Activated naive CD4-positive, alpha-beta T cell treated with anti-CD3 and anti-CD28 coated beads for 36 hours (primary cell): Measurements from ENCODE around the gene TEKT5. TPM values are rescaled to one million over a fixed set of nuclear protein-coding genes. Genes with fewer than 3 reads are reported as not detected.
"Not testable (repeated sequence)": the region's sequence is repeated elsewhere in the genome, so short reads cannot be mapped to it uniquely, and the experiment has no call there.

Experiments
- CTCF ChIA-PET: fragments of 350-600 bp; sonication (Branson Sonifier 250); formaldehyde crosslinking; loops from one replicate; lab custom pipeline; 2021; ENCODE audit warnings: antibody characterized with exemption; lab: Charles Lee
- DNase-seq: peaks from one replicate; pipeline ENCODE4 v3.0.0-alpha.2; 2020
- H3K27ac Mint-ChIP-seq: one replicate; pipeline ENCODE4 v1.8.0; 2021; ENCODE audit warnings: mild to moderate bottlenecking, mixed read lengths
- H3K27me3 Mint-ChIP-seq: one replicate; pipeline ENCODE4 v1.8.0; 2021; ENCODE audit warnings: low read depth, mixed read lengths
- H3K36me3 Mint-ChIP-seq: one replicate; pipeline ENCODE4 v1.8.0; 2021; ENCODE audit warnings: low read depth, mixed read lengths
- H3K4me1 Mint-ChIP-seq: one replicate; pipeline ENCODE4 v1.8.0; 2021; ENCODE audit warnings: low read depth, mixed read lengths
- H3K4me3 Mint-ChIP-seq: one replicate; pipeline ENCODE4 v1.8.0; 2021; ENCODE audit warnings: mild to moderate bottlenecking, moderate library complexity, mixed read lengths
- H3K9me3 Mint-ChIP-seq: one replicate; pipeline ENCODE4 v1.8.0; 2021; ENCODE audit warnings: mixed read lengths
- intact Hi-C: fragments of 100-400 bp; cut with micrococcal nuclease; formaldehyde crosslinking; loops from one replicate; pipeline ENCODE4 v1.15.1; 2023
- total RNA-seq, 2 experiments: library from RNA; stranded (reverse); gene quantifications; one replicate each; pipeline ENCODE4 v1.2.3, GENCODE V29; 2021

The TEKT5 gene
- total RNA-seq, 2 experiments from 2014 or later, result 0.15 TPM; not detected in 1

DNA sequence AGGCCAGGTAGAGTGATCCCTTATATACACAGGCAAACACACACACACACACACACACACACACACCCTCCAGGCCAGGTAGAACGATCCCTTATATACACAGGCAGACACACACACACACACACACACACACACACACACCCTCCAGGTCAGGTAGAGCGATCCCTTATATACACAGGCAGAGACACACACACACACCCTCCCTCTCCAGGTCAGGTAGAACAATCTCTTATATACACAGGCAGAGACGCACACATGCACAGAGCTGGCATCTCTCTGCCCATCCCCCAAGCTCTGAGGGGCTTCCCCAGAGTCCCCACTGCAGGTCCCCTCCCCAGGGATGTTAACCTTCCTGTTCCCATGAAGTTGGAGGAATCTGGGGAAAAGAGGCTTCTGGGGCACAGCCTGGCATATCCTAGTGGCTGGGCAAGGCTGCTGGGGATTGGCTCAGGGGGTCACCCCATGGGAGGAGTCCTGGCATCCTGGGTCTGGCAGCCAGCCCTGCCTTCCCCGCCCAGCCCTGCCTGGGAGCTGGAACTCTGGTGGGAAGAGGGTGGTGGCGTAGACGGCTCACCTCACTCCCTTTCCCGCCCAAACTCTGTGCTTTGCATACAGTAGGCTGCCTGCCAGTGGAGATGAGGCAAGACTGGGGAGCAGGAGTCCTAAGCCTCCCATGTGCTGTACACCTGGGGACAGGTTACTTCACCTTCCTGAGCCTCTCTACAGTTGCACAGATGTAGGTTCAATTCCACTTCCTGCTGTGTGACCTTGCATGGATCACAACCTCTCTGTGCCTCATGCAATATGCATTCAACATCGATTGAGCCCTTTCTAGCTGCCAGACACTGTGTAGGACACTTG lies 41.8 kb downstream of the TEKT5 start:
- intact Hi-C loops, result no loop called here
- CTCF ChIA-PET, result no interaction called here

DNA sequence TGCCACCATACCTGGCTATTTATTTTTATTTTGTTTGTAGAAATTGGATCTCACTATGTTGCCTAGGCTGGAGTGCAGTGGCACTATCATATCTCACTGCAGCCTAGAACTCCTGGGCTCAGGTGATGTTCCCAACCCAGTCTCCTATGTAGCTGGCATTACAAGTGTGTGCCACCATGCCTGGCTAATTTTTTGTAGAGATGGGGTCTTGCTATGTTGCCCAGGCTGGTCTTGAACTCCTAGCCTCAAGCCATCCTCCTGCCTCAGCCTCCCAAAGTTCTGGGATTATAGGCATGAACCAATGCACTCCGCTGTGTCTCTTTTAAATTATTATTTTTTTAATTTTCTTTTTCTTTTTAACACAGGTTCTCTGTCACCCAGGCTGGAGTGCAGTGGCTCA lies 45.6 kb downstream of the TEKT5 start:
- H3K36me3 Mint-ChIP-seq, DNase-seq, H3K4me1 Mint-ChIP-seq, H3K27me3 Mint-ChIP-seq, intact Hi-C loops, H3K27ac Mint-ChIP-seq, H3K4me3 Mint-ChIP-seq, H3K9me3 Mint-ChIP-seq, CTCF ChIA-PET: not testable (repeated sequence)

More for the DNA sequence above, 41.8 kb downstream of the TEKT5 start:
- no peaks in the 10 kb centered on the region for H3K27me3 Mint-ChIP-seq
- no peaks in the 10 kb centered on the region for H3K36me3 Mint-ChIP-seq
- no peak overlapping the region for H3K4me3 Mint-ChIP-seq
- DNase-seq, result no peak
- H3K27ac Mint-ChIP-seq, result no peak overlapping the region
- H3K9me3 Mint-ChIP-seq, result no peaks in the 10 kb centered on the region
- H3K4me1 Mint-ChIP-seq, result no peaks in the 10 kb centered on the region

DNA sequence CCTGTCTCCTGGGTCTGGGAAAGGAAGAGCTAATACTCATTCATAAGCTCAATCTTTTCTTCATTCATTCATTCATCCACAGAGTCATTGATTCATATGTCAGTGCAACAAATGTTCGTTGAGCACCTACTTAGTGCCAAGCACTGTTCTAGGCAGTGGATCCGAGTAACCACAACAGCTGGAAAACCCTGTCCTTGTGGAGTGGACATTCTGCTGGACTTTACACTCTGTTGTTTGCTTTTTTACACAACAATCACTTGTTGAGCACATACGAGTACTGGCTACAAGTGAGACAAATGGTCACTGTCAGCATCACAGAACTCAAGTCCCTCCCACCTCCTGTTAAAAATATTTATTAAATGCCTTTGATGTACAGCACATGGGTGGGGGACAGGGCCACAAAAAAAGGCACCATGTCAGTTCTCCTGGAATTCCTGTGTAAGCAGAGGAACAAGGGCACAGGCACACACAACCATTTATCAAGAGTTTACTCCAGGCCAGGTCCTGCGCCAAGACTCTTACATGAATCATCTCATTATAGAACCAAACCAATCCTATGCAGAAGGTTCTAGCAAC lies 46.9 kb downstream of the TEKT5 start:
- Mint-ChIP-seq H3K4me3 (no peak overlapping the region), H3K4me1 (no peaks in the 10 kb centered on the region), H3K9me3 (no peaks in the 10 kb centered on the region), H3K36me3 (no peaks in the 10 kb centered on the region), H3K27ac (no peak overlapping the region), H3K27me3 (no peaks in the 10 kb centered on the region)
- CTCF ChIA-PET, result no interaction called here
- intact Hi-C loops, result no loop called here
- DNase-seq, result no peak

DNA sequence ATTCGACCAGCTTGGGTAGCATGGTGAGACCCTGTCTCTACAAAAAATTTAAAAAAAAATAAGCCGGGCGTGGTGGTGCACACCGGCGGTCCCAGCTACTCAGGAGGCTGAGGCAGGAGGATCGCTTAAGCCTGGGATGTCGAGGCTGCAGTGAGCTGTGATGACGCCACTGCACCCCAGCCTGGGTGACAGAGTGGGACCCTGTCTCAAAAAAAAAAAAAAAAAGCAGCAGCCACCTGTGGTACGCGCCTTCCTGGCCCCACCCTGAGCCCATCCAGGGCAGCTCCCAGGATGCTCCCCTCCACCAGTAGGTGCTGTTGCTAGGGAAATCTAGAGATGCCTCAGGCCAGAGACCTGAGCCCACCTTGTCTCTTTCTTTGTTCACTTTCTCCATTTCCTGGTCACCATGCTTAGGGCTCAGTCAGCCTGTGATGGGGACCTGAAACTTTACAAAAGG lies 47.4 kb downstream of the TEKT5 start:
- Mint-ChIP-seq H3K4me1 (no peaks in the 10 kb centered on the region), H3K4me3 (no peak overlapping the region), H3K36me3 (no peaks in the 10 kb centered on the region), H3K27ac (no peak overlapping the region), H3K9me3 (no peaks in the 10 kb centered on the region), H3K27me3 (no peaks in the 10 kb centered on the region)
- intact Hi-C loops, result no loop called here
- DNase-seq, result no peak
- CTCF ChIA-PET, result no interaction called here

DNA sequence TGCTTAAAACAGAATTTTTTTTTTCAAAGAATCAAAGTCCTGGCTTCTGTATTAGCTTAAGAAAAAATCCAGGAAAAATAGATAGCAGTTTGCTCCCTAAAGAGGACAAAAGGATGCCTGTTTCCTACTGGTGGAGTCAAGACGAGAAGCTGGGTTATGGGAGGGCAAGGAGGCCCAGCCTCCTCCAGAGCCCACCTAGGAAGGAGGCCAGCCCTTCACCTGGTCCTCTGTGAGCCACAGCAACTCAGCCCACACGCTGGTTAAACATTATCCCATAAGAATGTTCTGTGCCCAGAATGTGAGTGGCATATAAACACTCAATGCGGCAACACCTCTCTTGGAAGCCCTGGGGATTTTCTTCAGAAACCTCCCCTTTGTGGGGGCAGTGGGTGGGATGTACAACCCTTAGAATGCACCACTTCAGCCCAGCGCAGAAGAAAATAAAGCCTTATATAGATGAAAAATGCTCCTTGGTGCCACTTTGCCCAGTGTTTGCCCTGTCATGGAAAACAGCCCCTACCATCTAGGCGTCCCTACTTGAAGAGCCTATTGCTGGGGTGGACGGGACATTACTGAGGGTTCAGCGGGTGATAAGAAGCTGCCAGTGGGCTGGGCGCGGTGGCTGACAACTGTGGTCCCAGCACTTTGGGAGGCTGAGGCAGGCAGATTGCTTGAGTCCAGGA lies 48.0 kb downstream of the TEKT5 start:
- intact Hi-C loops, result no loop called here
- CTCF ChIA-PET, result interaction anchor here (0.6 kb wide), 1 partner anchor 131 kb away, joined by 4 read pairs; no protein-coding TSS in a partner anchor
- Mint-ChIP-seq H3K36me3 (no peaks in the 10 kb centered on the region), H3K4me1 (no peaks in the 10 kb centered on the region), H3K9me3 (no peaks in the 10 kb centered on the region), H3K27me3 (no peaks in the 10 kb centered on the region), H3K27ac (no peak overlapping the region), H3K4me3 (no peak overlapping the region)
- DNase-seq, result no peak

DNA sequence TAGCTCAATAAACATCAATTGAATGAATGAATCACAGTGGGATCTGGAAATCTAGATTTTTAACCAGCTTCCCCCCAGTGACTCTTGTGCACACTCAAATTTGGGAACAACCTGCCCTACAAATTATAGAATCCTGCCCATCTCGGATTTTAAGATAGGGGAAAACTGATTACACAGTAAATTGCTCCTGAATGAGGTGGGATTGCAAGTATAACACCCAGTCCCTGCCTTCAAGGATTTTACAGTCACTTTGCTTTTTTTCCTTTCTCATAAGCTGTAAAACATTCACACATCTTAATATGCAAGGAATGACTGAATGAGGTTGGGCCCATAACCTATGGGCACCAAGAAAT lies 48.5 kb downstream of the TEKT5 start:
- CTCF ChIA-PET, result interaction anchor here (0.6 kb wide), 1 partner anchor 131 kb away, joined by 4 read pairs; no protein-coding TSS in a partner anchor
- Mint-ChIP-seq H3K27ac (no peak overlapping the region), H3K4me1 (no peaks in the 10 kb centered on the region), H3K4me3 (no peak overlapping the region), H3K9me3 (no peaks in the 10 kb centered on the region), H3K27me3 (no peaks in the 10 kb centered on the region), H3K36me3 (no peaks in the 10 kb centered on the region)
- no peak for DNase-seq
- intact Hi-C loops, result no loop called here

DNA sequence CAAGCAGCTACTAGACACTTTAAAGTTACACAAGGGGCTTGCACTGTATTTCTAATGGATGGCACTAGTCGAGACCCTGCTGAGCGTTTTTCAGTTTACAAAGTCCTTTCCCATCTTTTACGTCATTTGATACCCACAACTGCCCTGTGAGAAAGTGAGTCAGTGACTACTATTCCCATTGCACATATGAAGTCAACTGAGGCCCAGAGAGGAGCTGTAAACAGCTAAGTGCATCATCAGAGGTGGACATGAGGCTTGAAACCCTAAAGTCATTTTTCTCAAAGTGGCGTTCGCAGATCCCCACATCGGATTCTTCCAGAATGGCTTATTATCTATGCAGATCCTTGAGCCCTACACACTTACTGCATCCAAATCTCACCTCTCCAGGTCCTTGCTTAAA lies 50.6 kb downstream of the TEKT5 start:
- Mint-ChIP-seq H3K4me1 (no peaks in the 10 kb centered on the region), H3K4me3 (no peak overlapping the region), H3K36me3 (no peaks in the 10 kb centered on the region), H3K27me3 (peaks cover 10% of the 10 kb centered on the region), H3K27ac (no peak overlapping the region), H3K9me3 (no peaks in the 10 kb centered on the region)
- DNase-seq, result no peak
- intact Hi-C loops, result no loop called here
- CTCF ChIA-PET, result interaction anchor here (1.2 kb wide), 1 partner anchor 123 kb away, joined by 3 read pairs; no protein-coding TSS in a partner anchor

DNA sequence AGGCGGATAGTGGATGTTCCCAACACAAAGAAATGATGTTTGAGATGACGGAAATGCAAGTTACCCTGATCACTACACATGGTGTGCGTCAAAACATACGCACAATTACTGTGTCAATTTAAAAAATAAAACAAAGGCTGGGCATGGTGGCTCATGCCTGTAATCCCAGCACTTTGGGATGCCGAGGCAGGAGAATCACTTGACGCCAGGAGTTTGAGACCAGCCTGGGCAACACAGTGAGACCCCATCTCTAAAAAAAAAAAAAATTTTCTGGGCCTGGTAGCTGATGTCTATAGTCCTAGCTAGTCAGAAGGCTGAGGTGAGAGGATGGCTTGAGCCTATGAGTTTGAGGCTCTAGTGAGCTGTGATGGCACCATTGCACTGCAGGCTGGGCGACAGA lies 51.8 kb downstream of the TEKT5 start:
- Mint-ChIP-seq H3K36me3 (no peaks in the 10 kb centered on the region), H3K27ac (no peak overlapping the region), H3K9me3 (no peaks in the 10 kb centered on the region), H3K27me3 (peaks cover 12% of the 10 kb centered on the region), H3K4me1 (no peaks in the 10 kb centered on the region), H3K4me3 (no peak overlapping the region)
- CTCF ChIA-PET, result no interaction called here
- intact Hi-C loops, result no loop called here
- DNase-seq, result no peak

DNA sequence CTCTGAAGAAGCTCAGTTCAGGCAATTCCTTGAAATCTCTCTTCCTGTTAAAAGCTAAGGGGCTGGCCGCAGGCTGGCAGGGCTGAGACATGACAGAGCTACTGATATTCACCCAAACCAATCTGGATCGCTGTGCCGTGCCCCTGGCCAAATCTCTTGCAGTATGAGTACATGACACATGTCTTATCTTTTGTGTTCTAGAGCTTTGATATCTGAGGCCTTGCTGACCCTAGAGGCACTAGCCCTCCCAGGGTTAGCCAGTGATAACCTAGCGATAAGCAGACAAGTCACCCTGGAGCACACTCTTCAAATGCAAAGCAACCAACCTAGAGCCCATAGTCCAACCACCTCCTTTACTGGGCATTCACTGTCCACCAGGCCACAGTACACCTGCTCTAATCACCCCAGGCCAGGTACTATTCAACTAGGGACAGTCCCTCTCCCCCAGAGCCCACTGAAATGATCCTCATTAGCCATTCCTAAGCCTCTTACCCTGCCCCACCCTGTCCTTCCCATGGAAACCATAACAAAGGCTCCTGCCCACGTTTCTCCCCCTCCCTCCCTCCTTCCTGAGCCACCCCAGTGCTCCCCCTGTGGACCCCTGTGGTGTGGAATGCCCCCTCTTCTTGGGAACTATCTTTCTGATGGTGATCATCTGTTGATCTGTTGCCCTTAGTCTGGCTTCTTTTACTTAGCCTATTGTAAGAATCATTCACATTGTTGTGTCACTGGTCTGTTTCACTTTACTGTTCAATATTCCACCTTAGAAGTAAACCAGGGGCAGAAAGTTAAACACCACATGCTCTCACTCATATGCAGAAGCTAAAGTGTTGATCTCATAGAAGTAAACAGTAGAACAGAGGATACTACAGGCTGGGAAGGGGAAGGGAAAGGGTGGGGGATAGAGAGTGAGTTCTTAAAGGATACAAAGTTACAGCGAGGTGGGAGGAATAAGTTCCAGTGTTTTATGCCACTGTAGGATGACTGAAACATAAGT lies 52.5 kb downstream of the TEKT5 start:
- Mint-ChIP-seq H3K4me3 (no peak overlapping the region), H3K4me1 (no peaks in the 10 kb centered on the region), H3K36me3 (no peaks in the 10 kb centered on the region), H3K27ac (no peak overlapping the region), H3K27me3 (peaks cover 12% of the 10 kb centered on the region), H3K9me3 (no peaks in the 10 kb centered on the region)
- intact Hi-C loops, result no loop called here
- CTCF ChIA-PET, result no interaction called here
- DNase-seq, result no peak

DNA sequence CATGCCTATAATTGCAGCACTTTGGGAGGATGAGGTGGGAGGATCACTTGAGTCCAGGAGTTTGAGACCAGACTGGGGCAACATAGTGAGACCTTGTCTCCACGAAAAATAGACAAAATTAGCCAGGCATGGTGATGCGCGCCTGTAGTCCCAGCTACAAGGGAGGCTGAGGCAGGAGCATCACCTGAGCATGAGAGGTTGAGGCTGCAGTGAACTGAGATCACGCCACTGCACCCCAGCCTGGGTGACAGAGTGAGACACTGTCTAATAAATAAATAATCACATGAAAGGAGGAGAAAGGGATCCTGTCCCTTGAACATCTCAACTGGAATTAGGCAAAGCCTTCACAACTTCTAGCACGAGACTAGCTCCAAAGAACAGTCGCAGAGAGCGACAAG lies 53.2 kb downstream of the TEKT5 start:
- Mint-ChIP-seq H3K27me3 (peaks cover 12% of the 10 kb centered on the region), H3K4me1 (no peaks in the 10 kb centered on the region), H3K27ac (no peak overlapping the region), H3K36me3 (no peaks in the 10 kb centered on the region), H3K4me3 (no peak overlapping the region), H3K9me3 (no peaks in the 10 kb centered on the region)
- CTCF ChIA-PET, result no interaction called here
- intact Hi-C loops, result no loop called here
- DNase-seq, result no peak

DNA sequence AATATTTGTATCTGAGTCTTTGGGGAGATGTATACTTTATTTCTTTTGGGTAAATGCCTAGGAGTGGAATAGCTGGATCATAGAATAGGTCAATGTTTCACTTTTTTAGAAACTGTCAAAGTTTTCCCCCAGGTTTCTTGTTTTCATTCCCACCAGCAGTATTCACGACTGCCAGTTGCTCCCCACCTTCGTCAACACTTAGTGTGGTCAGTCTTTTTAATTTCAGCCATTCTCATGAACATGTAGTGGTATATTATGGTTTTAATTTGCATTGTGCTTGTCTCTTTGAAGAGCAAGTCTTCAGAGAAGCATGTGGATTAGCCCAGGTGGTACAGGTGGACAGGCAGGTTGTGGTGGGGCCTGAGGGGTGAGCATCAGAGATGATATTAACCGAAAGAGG lies 53.8 kb downstream of the TEKT5 start:
- H3K9me3 Mint-ChIP-seq, result no peaks in the 10 kb centered on the region

DNA sequence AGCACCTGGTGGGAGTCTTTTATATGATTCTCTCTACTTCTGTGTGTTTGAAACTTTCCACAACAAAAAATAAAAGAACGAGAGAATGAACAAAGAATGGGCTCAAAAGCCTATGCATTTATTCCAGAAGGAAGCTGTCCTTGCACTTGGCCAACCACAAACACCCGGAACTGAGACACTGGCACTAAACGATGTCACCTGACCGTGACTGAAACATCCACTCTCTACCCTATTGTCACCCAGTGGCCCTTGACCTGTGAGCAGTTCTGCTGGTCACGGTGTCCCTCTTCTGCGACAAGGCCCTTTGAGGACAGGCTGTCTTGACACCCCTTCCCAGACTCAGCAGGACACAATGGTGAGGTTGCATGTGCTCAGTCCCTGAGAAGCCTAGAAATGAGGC lies 56.6 kb downstream of the TEKT5 start:
- DNase-seq, result no peak
- intact Hi-C loops, result no loop called here
- no peaks in the 10 kb centered on the region for H3K4me1 Mint-ChIP-seq
- H3K36me3 Mint-ChIP-seq, result no peaks in the 10 kb centered on the region
- no peak overlapping the region for H3K4me3 Mint-ChIP-seq
- no peak overlapping the region for H3K27ac Mint-ChIP-seq
- H3K27me3 Mint-ChIP-seq, result peaks cover 12% of the 10 kb centered on the region
- CTCF ChIA-PET, result no interaction called here
- H3K9me3 Mint-ChIP-seq, result no peaks in the 10 kb centered on the region

More for the DNA sequence above, 53.8 kb downstream of the TEKT5 start:
- Mint-ChIP-seq H3K27me3 (peaks cover 12% of the 10 kb centered on the region), H3K27ac (no peak overlapping the region), H3K4me3 (no peak overlapping the region), H3K4me1 (no peaks in the 10 kb centered on the region), H3K36me3 (no peaks in the 10 kb centered on the region)
- CTCF ChIA-PET, result no interaction called here
- intact Hi-C loops, result no loop called here
- no peak for DNase-seq
